A549 (cell line): ENCODE data around the gene CIROP. TPM values are rescaled to one million over a fixed set of nuclear protein-coding genes. Genes with fewer than 3 reads are reported as not detected.

ENCODE experiments used
- ATAC-seq, 2 experiments: fragments of 200-7000 bp in 1 of 2; fragments of >200 bp in 1 of 2; cut with Nextera tagmentation in 1 of 2; cut with Tn5 transposase in 1 of 2; 3 replicates each; pipeline versions ENCODE4 v1.8.0 to v1.9.1; 2018 to 2020; ENCODE audit warnings: mild to moderate bottlenecking in 1 of 2, moderate library complexity in 1 of 2
- CTCF ChIA-PET: fragments of 300-600 bp; sonication (Branson Sonifier 250); formaldehyde crosslinking; extraction: SDS; loops from one replicate; lab custom pipeline; 2021; ENCODE audit warnings: antibody characterized with exemption, inconsistent platforms; lab: Yijun Ruan, JAX
- POLR2A ChIA-PET: fragments of 350-600 bp; formaldehyde crosslinking; extraction: SDS; loops from one replicate; lab custom pipeline; 2021; ENCODE audit warnings: antibody characterized with exemption, inconsistent platforms; lab: Yijun Ruan, JAX
- DNase-seq, 2 experiments: peaks; one replicate each; pipeline versions ENCODE4 v3.0.0 to v3.0.0-alpha.2; 2011 to 2016; ENCODE audit warnings: low read depth in 1 of 2, low spot score in 1 of 2
- FAIRE-seq: peaks from 2 replicates; lab custom pipeline; 2011; peaks lifted over from hg19 to GRCh38; lab: Jason Lieb, UNC
- H3K27ac ChIP-seq, 2 experiments: fragments of >200 bp; sonication (Bioruptor Twin); formaldehyde crosslinking; 3 replicates each; pipeline ENCODE4 v1.5.1; 2016 to 2017
- H3K4me1 ChIP-seq: fragments of >200 bp; sonication (Bioruptor Twin); formaldehyde crosslinking; 3 replicates; pipeline ENCODE4 v1.6.1; 2016
- H3K4me2 ChIP-seq: fragments of >200 bp; sonication (Bioruptor Twin); formaldehyde crosslinking; 3 replicates; pipeline ENCODE4 v1.6.1; 2016
- H3K4me3 ChIP-seq: fragments of >200 bp; sonication (Bioruptor Twin); formaldehyde crosslinking; 3 replicates; pipeline ENCODE4 v1.5.1; 2016
- H3K9me3 ChIP-seq: fragments of >200 bp; sonication (Bioruptor Twin); formaldehyde crosslinking; 3 replicates; pipeline ENCODE4 v1.6.1; 2016
- BHLHE40 ChIP-seq: IDR thresholded peaks from 2 replicates; pipeline ENCODE4 v1.6.1; 2012; ENCODE audit warnings: low read depth, low read length, inconsistent platforms
- CBX2 ChIP-seq: fragments of 200-600 bp; sonication (generic); IDR thresholded peaks from 2 replicates; pipeline ENCODE4 v1.6.1; 2016; ENCODE audit warnings: low read depth, mild to moderate bottlenecking, borderline replicate concordance
- CBX8 ChIP-seq: fragments of 200-600 bp; sonication (generic); IDR thresholded peaks from 2 replicates; pipeline ENCODE4 v1.6.1; 2016
- CHD2 ChIP-seq: fragments of 150-350 bp; IDR thresholded peaks from 2 replicates; pipeline ENCODE4 v1.6.1; 2014; ENCODE audit warnings: low read length; ENCODE audit not compliant: partially characterized antibody
- CHD4 ChIP-seq: fragments of 200-600 bp; sonication (generic); IDR thresholded peaks from 2 replicates; pipeline ENCODE4 v1.6.1; 2016; ENCODE audit warnings: antibody characterized with exemption, mild to moderate bottlenecking, borderline replicate concordance
- ESRRA ChIP-seq: fragments of 150-350 bp; IDR thresholded peaks from 2 replicates; pipeline ENCODE4 v1.6.1; 2014; ENCODE audit warnings: mild to moderate bottlenecking, low read length, borderline replicate concordance
- FOSL2 ChIP-seq, 2 experiments: fragments of 450-650 bp in 1 of 2; fragments of >200 bp in 1 of 2; sonication (Bioruptor Twin) in 1 of 2; formaldehyde crosslinking; IDR thresholded peaks; 2 replicates each; pipeline versions ENCODE4 v1.5.0 to v1.6.1; 2016 to 2020; ENCODE audit warnings: mild to moderate bottlenecking in 1 of 2, moderate library complexity in 1 of 2
- FOXS1 ChIP-seq: fragments of 250-450 bp; sonication (Bioruptor Pico); IDR thresholded peaks from 2 replicates; pipeline ENCODE4 v1.5.0; 2020; ENCODE audit warnings: mild to moderate bottlenecking, moderate library complexity
- HDAC2 ChIP-seq: fragments of 200-600 bp; sonication (generic); IDR thresholded peaks from 2 replicates; pipeline ENCODE4 v1.6.1; 2016
- HOXA7 ChIP-seq: fragments of 250-450 bp; sonication (Bioruptor Pico); IDR thresholded peaks from 2 replicates; pipeline ENCODE4 v1.5.0; 2020; ENCODE audit warnings: mild to moderate bottlenecking, moderate library complexity
- JUN ChIP-seq, 2 experiments: fragments of >200 bp; sonication (Bioruptor Twin); formaldehyde crosslinking; IDR thresholded peaks; 2 replicates in 1 of 2; 3 replicates in 1 of 2; pipeline ENCODE4 v1.6.1; 2016 to 2017
- JUNB ChIP-seq: fragments of >200 bp; sonication (Bioruptor Twin); formaldehyde crosslinking; IDR thresholded peaks from 2 replicates; pipeline ENCODE4 v1.6.1; 2016
- MYC ChIP-seq: IDR thresholded peaks from 2 replicates; pipeline ENCODE4 v1.6.1; 2012; ENCODE audit warnings: mild to moderate bottlenecking, inconsistent platforms, low read length, improper control_type of control experiment, borderline replicate concordance
- NFE2L2 ChIP-seq: fragments of 150-350 bp; conservative IDR thresholded peaks from 2 replicates; pipeline ENCODE4 v1.6.1; 2014; ENCODE audit warnings: low read length
- NR3C1 ChIP-seq: fragments of >200 bp; sonication (Bioruptor Twin); formaldehyde crosslinking; IDR thresholded peaks from 3 replicates; pipeline ENCODE4 v1.6.1; 2017
- PHF8 ChIP-seq: fragments of 200-600 bp; sonication (generic); IDR thresholded peaks from 2 replicates; pipeline ENCODE4 v1.6.1; 2016; ENCODE audit warnings: low read depth, mild to moderate bottlenecking, antibody characterized with exemption, moderate library complexity, borderline replicate concordance
- RAD21 ChIP-seq, 2 experiments: fragments of >200 bp in 1 of 2; sonication (Bioruptor Twin) in 1 of 2; formaldehyde crosslinking in 1 of 2; IDR thresholded peaks in 1 of 2; conservative IDR thresholded peaks in 1 of 2; 2 replicates in 1 of 2; 3 replicates in 1 of 2; pipeline ENCODE4 v1.6.1; 2012 to 2018; ENCODE audit warnings: inconsistent platforms in 1 of 2
- RARB ChIP-seq: fragments of 250-450 bp; sonication (Bioruptor Pico); IDR thresholded peaks from 2 replicates; pipeline ENCODE4 v1.8.0; 2021; ENCODE audit warnings: mild to moderate bottlenecking, moderate library complexity
- RFX5 ChIP-seq: fragments of 450-650 bp; IDR thresholded peaks from 2 replicates; pipeline ENCODE4 v1.7.1; 2014; ENCODE audit warnings: antibody characterized with exemption, mild to moderate bottlenecking, moderate library complexity
- SMC3 ChIP-seq: fragments of >200 bp; sonication (Bioruptor Twin); formaldehyde crosslinking; IDR thresholded peaks from 3 replicates; pipeline ENCODE4 v1.6.1; 2018; ENCODE audit warnings: inconsistent platforms
- TFCP2L1 ChIP-seq: fragments of 250-450 bp; sonication (Bioruptor Pico); IDR thresholded peaks from 2 replicates; pipeline ENCODE4 v1.5.0; 2021; ENCODE audit warnings: mild to moderate bottlenecking
- ZFP36 ChIP-seq: fragments of 450-650 bp; IDR thresholded peaks from 2 replicates; pipeline ENCODE4 v1.6.1; 2014; ENCODE audit warnings: borderline replicate concordance; ENCODE audit not compliant: partially characterized antibody
- ZSCAN20 ChIP-seq: fragments of 250-450 bp; sonication (Bioruptor Pico); IDR thresholded peaks from 2 replicates; pipeline ENCODE4 v1.8.0; 2022; ENCODE audit warnings: mild to moderate bottlenecking, moderate library complexity
- WGBS: methylation state at CpG from one replicate; pipeline ENCODE4 v1.1.6; 2017; ENCODE audit errors: missing lambda C conversion rate; 5-methylcytosine and 5-hydroxymethylcytosine counted together
- polyA plus RNA-seq, 4 experiments: library from polyadenylated mRNA; depleted of rRNA in 3 of 4; stranded (reverse); fragments of >200 nt; fragmentation: RNase III in 1 of 4; extraction: RNeasy Plus Mini Kit Qiagen cat#74134 plus additional on column Dnase treatment in 1 of 4; gene quantifications; 2 replicates in 3 of 4; 3 replicates in 1 of 4; pipeline ENCODE4 v1.2.3, GENCODE V29; 2011 to 2017
- TF ChIP-seq, protein P1 (sequence below): fragments of >200 bp; sonication (Bioruptor Twin); formaldehyde crosslinking; IDR thresholded peaks from 3 replicates; pipeline ENCODE4 v1.5.1; 2016
- TF ChIP-seq, protein P2 (sequence below): fragments of 250-450 bp; sonication (Bioruptor Pico); IDR thresholded peaks from 2 replicates; pipeline ENCODE4 v1.5.0; 2020; ENCODE audit warnings: low read depth, mild to moderate bottlenecking, moderate library complexity
- TF ChIP-seq, protein P3 (sequence below): IDR thresholded peaks from 2 replicates; pipeline ENCODE4 v1.6.1; 2012
- TF ChIP-seq, protein P4 (sequence below): fragments of 250-450 bp; sonication (Bioruptor Pico); IDR thresholded peaks from 2 replicates; pipeline ENCODE4 v1.5.0; 2021; ENCODE audit warnings: mild to moderate bottlenecking, moderate library complexity, borderline replicate concordance

The CIROP gene
- polyA plus RNA-seq, 2 of the 4 experiments (the other 2 are of a cell fraction): not detected

DNA sequence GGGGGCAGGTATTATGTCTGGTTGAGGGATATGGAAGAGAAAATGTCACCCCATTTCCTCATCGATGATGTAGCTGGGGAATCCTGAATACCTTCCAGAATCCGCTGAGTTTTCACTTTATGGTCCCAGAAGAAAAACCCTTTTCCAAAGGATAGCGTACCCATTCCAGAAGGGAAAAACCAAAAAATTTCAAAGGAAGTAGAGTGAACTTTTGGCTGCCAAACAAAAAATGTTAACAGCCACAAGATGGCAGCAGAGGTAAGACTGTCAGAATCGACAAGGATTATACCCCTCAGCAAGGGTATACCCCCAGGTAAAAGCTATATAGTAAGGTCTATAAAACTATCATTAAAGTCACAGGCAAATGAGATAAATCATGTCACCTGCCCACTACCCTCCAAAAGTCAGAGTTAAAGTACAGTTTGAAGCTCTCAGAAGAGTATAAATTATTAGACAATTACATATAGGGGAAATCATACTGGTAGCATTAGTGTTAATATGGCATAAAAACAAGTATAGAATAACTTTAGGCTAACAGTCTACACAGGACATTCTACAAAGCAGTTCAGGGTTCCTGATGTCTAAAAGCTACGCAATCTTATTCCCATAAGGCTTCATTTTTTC is 27.9 kb downstream of the CIROP start:
- no peak overlapping the region for H3K4me3 ChIP-seq
- TF ChIP-seq JUN (IDR thresholded peaks at IDR 0.05): no peak
- TF ChIP-seq, protein P1, sequence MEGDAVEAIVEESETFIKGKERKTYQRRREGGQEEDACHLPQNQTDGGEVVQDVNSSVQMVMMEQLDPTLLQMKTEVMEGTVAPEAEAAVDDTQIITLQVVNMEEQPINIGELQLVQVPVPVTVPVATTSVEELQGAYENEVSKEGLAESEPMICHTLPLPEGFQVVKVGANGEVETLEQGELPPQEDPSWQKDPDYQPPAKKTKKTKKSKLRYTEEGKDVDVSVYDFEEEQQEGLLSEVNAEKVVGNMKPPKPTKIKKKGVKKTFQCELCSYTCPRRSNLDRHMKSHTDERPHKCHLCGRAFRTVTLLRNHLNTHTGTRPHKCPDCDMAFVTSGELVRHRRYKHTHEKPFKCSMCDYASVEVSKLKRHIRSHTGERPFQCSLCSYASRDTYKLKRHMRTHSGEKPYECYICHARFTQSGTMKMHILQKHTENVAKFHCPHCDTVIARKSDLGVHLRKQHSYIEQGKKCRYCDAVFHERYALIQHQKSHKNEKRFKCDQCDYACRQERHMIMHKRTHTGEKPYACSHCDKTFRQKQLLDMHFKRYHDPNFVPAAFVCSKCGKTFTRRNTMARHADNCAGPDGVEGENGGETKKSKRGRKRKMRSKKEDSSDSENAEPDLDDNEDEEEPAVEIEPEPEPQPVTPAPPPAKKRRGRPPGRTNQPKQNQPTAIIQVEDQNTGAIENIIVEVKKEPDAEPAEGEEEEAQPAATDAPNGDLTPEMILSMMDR: peak; percentile 80
- TF ChIP-seq NR3C1: no peak
- peak; percentile 48 to 56; a peak in 4 of 5 replicates for TF ChIP-seq RAD21 (conservative IDR thresholded peaks at IDR 0.05 in 1 of 2, IDR thresholded peaks at IDR 0.05 in 1 of 2)
- TF ChIP-seq SMC3: 0 out of 3 replicates have a peak, but pooled peaks have one; percentile 30
- H3K9me3 ChIP-seq: no peaks in the 10 kb centered on the region
- ChIA-PET POLR2A (interaction anchor here (3.5 kb wide), 1 partner anchor 18 kb away, joined by 29 read pairs; the partner anchor contains the start of genes ACIN1 and C14orf119), CTCF (interaction anchor here (0.7 to 9.2 kb wide), 38 partner anchors 9 to 245 kb away, joined by 3 to 141 read pairs (median 4); partner anchors contain the start of genes ACIN1, C14orf119, CDH24 and CEBPE)
- peaks cover 49% of the 10 kb centered on the region for H3K4me1 ChIP-seq
- peak; percentile 51 to 55; a peak in 3 of 6 replicates for ATAC-seq
- peak in 1 of 2 experiments; percentile 33 for DNase-seq
- no peak for FAIRE-seq
- H3K4me2 ChIP-seq: no peak overlapping the region
- WGBS: 50% methylated on average over 5 of the region's 5 CpGs
- H3K27ac ChIP-seq: no peak overlapping the region; a peak in 1 of 6 replicates

DNA sequence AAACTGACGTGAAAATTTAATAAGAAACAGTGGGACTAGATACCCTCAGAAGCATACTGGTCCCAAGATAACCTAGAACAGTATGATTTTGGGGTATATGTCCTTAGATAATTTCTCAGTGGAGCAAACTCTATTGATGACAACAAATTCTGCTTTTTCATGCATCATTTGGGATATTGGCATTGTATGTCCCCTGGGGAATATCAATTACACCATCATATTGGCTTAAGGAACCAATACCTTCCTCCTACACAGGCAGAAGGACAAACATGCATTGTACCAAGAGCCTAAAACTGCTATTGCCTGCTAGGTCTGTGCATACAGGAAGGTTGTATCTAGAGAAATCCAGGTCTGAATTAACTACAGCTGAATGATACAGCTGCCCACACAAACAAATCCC is 29.9 kb downstream of the CIROP start:
- no peak overlapping the region for H3K4me3 ChIP-seq
- 97% methylated on average over 1 of the region's 1 CpG for WGBS
- CTCF ChIA-PET: interaction anchor here (1.3 to 9.2 kb wide), 7 partner anchors 9 to 102 kb away, joined by 5 to 141 read pairs (median 7); partner anchors contain the start of genes ACIN1 and C14orf119
- H3K4me1 ChIP-seq: peaks cover 50% of the 10 kb centered on the region
- DNase-seq (no peak), ATAC-seq (no peak), FAIRE-seq (no peak)
- no peak overlapping the region for H3K4me2 ChIP-seq
- H3K9me3 ChIP-seq: no peaks in the 10 kb centered on the region
- TF ChIP-seq, protein P2, sequence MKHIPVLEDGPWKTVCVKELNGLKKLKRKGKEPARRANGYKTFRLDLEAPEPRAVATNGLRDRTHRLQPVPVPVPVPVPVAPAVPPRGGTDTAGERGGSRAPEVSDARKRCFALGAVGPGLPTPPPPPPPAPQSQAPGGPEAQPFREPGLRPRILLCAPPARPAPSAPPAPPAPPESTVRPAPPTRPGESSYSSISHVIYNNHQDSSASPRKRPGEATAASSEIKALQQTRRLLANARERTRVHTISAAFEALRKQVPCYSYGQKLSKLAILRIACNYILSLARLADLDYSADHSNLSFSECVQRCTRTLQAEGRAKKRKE: no peak
- TF ChIP-seq NFE2L2 (no peak), ZSCAN20 (CRISPR knock-in tag) (no peak), NR3C1 (no peak), CBX8 (no peak), CBX2 (no peak), ZFP36 (no peak), JUNB (no peak), RAD21 (conservative IDR thresholded peaks at IDR 0.05 in 1 of 2, IDR thresholded peaks at IDR 0.05 in 1 of 2) (no peak), RARB (CRISPR knock-in tag) (no peak), BHLHE40 (no peak), PHF8 (no peak)
- POLR2A ChIA-PET: no interaction called here
- no peak overlapping the region for H3K27ac ChIP-seq

GRCh38 chr14:23071921-23072539 is 32.8 kb downstream of the CIROP start:
- ATAC-seq: peak; percentile 13 to 25; a peak in 3 of 6 replicates
- peak overlapping the region; percentile 84 to 92 for H3K27ac ChIP-seq
- TF ChIP-seq ESRRA (no peak), RFX5 (no peak), TFCP2L1 (CRISPR knock-in tag) (no peak), JUNB (no peak), CBX2 (no peak), ZSCAN20 (CRISPR knock-in tag) (no peak), JUN (IDR thresholded peaks at IDR 0.05) (no peak), RAD21 (conservative IDR thresholded peaks at IDR 0.05 in 1 of 2, IDR thresholded peaks at IDR 0.05 in 1 of 2) (no peak), FOSL2 (IDR thresholded peaks at IDR 0.05) (no peak), FOSL2 (CRISPR knock-in tag; IDR thresholded peaks at IDR 0.05) (no peak), HDAC2 (no peak), FOXS1 (no peak), MYC (no peak), CHD2 (no peak), HOXA7 (no peak), CHD4 (no peak)
- TF ChIP-seq, protein P3, sequence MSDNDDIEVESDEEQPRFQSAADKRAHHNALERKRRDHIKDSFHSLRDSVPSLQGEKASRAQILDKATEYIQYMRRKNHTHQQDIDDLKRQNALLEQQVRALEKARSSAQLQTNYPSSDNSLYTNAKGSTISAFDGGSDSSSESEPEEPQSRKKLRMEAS: no peak
- TF ChIP-seq, protein P4, sequence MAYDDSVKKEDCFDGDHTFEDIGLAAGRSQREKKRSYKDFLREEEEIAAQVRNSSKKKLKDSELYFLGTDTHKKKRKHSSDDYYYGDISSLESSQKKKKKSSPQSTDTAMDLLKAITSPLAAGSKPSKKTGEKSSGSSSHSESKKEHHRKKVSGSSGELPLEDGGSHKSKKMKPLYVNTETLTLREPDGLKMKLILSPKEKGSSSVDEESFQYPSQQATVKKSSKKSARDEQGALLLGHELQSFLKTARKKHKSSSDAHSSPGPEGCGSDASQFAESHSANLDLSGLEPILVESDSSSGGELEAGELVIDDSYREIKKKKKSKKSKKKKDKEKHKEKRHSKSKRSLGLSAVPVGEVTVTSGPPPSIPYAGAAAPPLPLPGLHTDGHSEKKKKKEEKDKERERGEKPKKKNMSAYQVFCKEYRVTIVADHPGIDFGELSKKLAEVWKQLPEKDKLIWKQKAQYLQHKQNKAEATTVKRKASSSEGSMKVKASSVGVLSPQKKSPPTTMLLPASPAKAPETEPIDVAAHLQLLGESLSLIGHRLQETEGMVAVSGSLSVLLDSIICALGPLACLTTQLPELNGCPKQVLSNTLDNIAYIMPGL (CRISPR knock-in tag): no peak

More at GRCh38 chr14:23071921-23072539, 32.8 kb downstream of the CIROP start:
- Histone ChIP-seq H3K9me3 (no peaks in the 10 kb centered on the region), H3K4me1 (peaks cover 37% of the 10 kb centered on the region), H3K4me3 (peak overlapping the region; percentile 69; the same call in 2 of the 3 replicates), H3K4me2 (peak overlapping the region; percentile 97)
- CTCF ChIA-PET: interaction anchor here (0.9 to 4.3 kb wide), 15 partner anchors 8 to 115 kb away, joined by 3 to 24 read pairs (median 11); partner anchors contain the start of genes ACIN1, C14orf119 and CDH24
- 53% methylated on average over 5 of the region's 5 CpGs for WGBS
- DNase-seq: no peak
- POLR2A ChIA-PET: interaction anchor here (0.5 to 3.7 kb wide), 8 partner anchors 10 to 230 kb away, joined by 3 to 36 read pairs (median 6); partner anchors contain the start of genes ACIN1, C14orf119, PPP1R3E and PRMT5
- FAIRE-seq: no peak
